ENCODE results near the gene POLG.

POLG gene

DNA sequence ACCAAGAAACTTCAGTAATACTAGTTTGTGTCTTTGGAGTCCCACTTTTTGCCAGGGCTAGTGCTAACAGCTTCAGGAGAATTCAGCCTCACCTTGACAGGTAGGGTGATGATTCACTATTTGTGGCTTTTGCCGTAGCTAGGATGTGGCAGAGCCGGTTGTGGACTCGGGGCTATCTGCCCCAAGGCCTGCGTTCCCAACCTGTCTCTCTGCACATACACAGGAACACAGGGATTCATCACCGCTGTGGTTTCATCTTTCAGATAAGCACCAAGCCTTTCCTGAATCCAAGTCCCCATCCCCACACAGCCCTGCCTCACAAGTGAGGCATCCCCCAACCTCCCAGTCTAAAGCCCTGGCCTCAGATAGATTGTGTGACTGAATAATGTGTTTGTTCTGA lies 45.2 kb upstream of the POLG start:
- Histone ChIP-seq H3K4me3 (no peak overlapping the region), H3K27me3 (peaks cover 0 to 95% of the 10 kb centered on the region in 2 donors), H3K27ac (no peak overlapping the region), H3K4me1 (peaks cover 0 to 21% (median 13%) of the 10 kb centered on the region in 4 donors), H3K9me3 (no peaks in the 10 kb centered on the region), H3K36me3 (no peaks in the 10 kb centered on the region)
- TF ChIP-seq, protein P1, sequence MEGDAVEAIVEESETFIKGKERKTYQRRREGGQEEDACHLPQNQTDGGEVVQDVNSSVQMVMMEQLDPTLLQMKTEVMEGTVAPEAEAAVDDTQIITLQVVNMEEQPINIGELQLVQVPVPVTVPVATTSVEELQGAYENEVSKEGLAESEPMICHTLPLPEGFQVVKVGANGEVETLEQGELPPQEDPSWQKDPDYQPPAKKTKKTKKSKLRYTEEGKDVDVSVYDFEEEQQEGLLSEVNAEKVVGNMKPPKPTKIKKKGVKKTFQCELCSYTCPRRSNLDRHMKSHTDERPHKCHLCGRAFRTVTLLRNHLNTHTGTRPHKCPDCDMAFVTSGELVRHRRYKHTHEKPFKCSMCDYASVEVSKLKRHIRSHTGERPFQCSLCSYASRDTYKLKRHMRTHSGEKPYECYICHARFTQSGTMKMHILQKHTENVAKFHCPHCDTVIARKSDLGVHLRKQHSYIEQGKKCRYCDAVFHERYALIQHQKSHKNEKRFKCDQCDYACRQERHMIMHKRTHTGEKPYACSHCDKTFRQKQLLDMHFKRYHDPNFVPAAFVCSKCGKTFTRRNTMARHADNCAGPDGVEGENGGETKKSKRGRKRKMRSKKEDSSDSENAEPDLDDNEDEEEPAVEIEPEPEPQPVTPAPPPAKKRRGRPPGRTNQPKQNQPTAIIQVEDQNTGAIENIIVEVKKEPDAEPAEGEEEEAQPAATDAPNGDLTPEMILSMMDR (IDR thresholded peaks at IDR 0.05), result no peak
- DNase-seq, result no peak
- intact Hi-C loops (cut with DNase I; ENCODE audit: low total_unique reads), result no loop called here

DNA sequence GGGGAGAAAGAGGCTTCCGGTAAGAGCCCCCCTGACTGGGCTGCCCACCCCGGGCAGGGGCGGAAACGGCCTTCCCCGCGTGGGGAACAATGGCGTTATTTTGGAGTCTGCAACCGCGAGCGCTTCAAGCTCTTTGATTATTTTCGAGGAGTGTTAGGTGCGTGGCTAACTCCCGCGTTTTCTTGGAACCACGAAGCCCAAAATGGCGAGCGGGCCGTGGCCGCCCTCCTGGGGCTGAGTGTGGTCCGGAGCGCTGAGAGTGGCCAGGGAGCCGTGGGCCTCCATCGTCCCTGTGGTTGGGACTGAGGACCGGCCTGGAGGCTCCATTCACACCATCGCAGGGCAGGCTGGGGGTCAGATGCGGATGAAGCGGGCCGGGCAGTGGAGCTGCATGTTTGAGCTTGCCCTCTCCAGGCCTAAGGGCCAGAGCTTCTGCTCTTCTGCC lies 44.6 kb upstream of the POLG start:
- no peaks in the 10 kb centered on the region for H3K9me3 ChIP-seq
- no peak overlapping the region for H3K27ac ChIP-seq
- no peaks in the 10 kb centered on the region for H3K36me3 ChIP-seq
- H3K4me3 ChIP-seq, result peak overlapping the region; percentile 29 to 50
- intact Hi-C loops (cut with DNase I; ENCODE audit: low total_unique reads), result no loop called here
- no peak for DNase-seq
- TF ChIP-seq, protein P1 (IDR thresholded peaks at IDR 0.05), result no peak
- peaks cover 0 to 97% of the 10 kb centered on the region in 2 donors for H3K27me3 ChIP-seq
- H3K4me1 ChIP-seq, result peaks cover 0 to 21% (median 13%) of the 10 kb centered on the region in 4 donors

DNA sequence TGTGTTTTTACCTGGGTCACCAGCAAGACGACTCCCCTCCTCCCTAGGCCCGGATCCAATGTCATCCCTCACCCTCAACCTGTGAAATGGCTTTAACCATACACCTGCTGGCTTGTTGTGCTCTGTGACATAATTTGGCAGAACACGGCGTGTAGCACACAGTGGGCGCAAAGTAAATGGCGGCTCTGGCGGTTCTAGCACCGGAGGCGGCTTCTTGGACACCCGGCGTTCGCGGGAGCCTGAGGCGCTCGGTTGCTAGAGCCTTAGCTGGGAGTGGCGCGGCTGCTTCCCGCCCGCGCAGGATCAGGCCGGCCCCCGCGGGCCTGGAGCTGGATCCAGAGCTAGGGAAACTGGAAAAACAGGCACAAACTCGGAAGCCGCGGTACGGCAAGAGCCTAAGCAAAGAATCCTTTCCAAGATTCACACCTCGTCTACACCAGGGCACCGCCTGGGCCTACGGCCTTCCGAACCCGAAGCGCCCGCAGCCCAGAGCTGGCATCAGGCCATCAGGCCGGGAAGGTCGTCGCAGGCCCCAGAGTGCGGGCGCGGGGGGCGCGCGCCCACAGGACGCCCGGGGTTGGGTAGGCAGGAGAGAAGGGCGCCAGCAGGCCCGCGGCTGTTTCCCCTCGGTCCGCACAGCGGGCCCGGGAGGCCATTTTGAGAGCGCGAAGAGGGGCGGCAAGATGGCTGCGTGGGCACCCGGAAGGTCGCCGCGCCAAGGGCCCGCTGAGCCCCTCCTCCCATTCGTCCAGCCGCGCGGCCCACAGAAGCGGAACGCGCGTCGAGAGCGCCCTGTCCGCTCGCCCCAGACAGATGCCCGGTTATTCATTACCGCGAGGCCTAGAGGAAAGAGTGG lies 43.9 kb upstream of the POLG start:
- Histone ChIP-seq H3K4me1 (peaks cover 0 to 21% (median 13%) of the 10 kb centered on the region in 4 donors), H3K4me3 (peak overlapping the region; percentile 29 to 50), H3K36me3 (no peaks in the 10 kb centered on the region), H3K27me3 (peaks cover 0 to 97% of the 10 kb centered on the region in 2 donors), H3K9me3 (no peaks in the 10 kb centered on the region), H3K27ac (no peak overlapping the region)
- TF ChIP-seq, protein P1 (IDR thresholded peaks at IDR 0.05), result no peak
- intact Hi-C loops (cut with DNase I; ENCODE audit: low total_unique reads), result no loop called here
- DNase-seq, result no peak

DNA sequence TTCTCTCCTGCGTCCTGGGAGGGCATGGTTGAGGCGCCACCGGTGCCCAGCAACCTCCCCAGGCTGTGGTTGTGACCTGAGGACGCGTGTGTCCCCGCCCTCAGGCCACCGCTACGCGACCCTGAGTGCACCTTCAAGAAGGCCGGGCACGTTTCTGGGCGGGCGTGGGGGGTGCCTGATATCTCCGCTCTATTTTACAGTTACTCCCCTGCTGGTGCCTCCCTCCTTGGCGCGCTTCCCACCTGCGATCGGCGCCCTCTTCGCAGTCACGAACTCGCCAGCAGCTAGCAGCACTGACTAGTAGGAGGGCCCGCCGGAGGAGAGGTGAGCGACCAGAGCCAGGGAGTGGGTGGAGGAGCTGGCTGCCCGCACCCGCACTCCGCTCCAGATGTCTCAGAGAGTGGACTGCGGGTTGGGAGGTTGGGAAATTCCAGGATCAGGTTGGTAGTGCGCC lies 43.2 kb upstream of the POLG start:
- H3K9me3 ChIP-seq, result no peaks in the 10 kb centered on the region
- peaks cover 0 to 95% of the 10 kb centered on the region in 2 donors for H3K27me3 ChIP-seq
- intact Hi-C loops (cut with DNase I; ENCODE audit: low total_unique reads), result no loop called here
- H3K36me3 ChIP-seq, result no peaks in the 10 kb centered on the region
- H3K4me3 ChIP-seq, result no peak overlapping the region
- DNase-seq, result no peak
- TF ChIP-seq, protein P1 (IDR thresholded peaks at IDR 0.05), result no peak
- peaks cover 0 to 21% (median 13%) of the 10 kb centered on the region in 4 donors for H3K4me1 ChIP-seq
- no peak overlapping the region for H3K27ac ChIP-seq

DNA sequence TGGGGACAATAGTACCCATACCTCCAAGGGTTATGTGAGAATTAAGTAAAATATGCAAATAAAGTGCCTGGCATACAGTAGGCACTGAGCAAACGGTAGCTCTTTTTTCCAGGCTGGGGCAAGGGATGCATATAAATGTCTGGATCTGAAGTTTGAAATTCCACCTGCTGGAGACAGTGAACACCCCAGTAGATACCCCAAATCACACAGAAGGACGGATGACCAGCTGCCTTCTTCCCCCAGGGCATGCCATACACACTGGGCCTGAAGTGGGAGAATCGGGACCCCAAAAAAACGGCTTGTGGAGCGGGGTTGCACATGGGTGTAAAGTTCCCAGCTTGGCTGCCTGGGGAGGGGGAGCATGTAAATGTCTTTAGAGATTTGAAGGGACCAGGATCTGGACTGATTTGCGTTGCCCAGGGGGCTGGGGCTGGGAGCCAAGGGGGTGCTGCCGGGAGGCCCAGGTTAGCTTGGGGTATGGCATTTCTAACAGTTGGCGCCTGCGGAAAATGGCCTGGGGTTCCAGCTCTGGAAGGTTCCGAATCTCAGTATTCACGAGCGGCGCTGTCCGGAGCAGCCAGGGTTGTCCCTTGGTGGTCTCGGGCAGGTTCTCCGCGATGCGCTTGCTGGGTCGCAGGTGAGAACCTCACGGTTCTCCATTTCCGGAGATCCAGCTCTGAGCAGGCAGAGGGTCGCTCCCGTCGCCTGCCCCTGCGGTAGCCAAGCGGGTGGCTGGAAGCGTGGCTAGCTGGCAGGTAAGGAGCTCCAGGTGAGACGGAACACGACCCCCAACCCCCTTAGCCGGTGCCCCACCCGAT lies 42.6 kb upstream of the POLG start:
- no peak overlapping the region for H3K27ac ChIP-seq
- peaks cover 0 to 95% of the 10 kb centered on the region in 2 donors for H3K27me3 ChIP-seq
- H3K9me3 ChIP-seq, result no peaks in the 10 kb centered on the region
- H3K4me1 ChIP-seq, result peaks cover 0 to 21% (median 13%) of the 10 kb centered on the region in 4 donors
- intact Hi-C loops (cut with DNase I; ENCODE audit: low total_unique reads), result no loop called here
- DNase-seq, result no peak
- TF ChIP-seq, protein P1 (IDR thresholded peaks at IDR 0.05), result no peak
- no peak overlapping the region for H3K4me3 ChIP-seq
- no peaks in the 10 kb centered on the region for H3K36me3 ChIP-seq

Data from tibial artery (tissue), 4 donors.